HepG2 (cell line): ENCODE data around the gene MT4.

Experiments
- ASH2L ChIP-seq: fragments of 300-600, 200-600 bp; sonication (generic); IDR thresholded peaks from 2 replicates; pipeline ENCODE4 v1.7.0; 2017; ENCODE audit warnings: low read depth, mild to moderate bottlenecking, moderate library complexity, mixed read lengths, low read length; ENCODE audit not compliant: insufficient read length
- MBNL3 ChIP-seq: fragments of 250-450 bp; sonication (Bioruptor Pico); conservative IDR thresholded peaks from 2 replicates; pipeline ENCODE4 v1.8.0; 2022; ENCODE audit warnings: mild to moderate bottlenecking, inconsistent platforms
- RBM39 ChIP-seq: fragments of 200-400 bp; formaldehyde crosslinking; IDR thresholded peaks from one replicate; pipeline ENCODE4 v1.6.1; 2018; ENCODE audit warnings: antibody characterized with exemption, mild to moderate bottlenecking, low read depth, low read length; ENCODE audit not compliant: poor library complexity, severe bottlenecking
- ZNF232 ChIP-seq: sonication (generic); formaldehyde crosslinking; IDR thresholded peaks from 2 replicates; pipeline ENCODE4 v1.4.0; 2020; ENCODE audit warnings: missing genetic modification reagents, borderline replicate concordance
- ZNF280D ChIP-seq: sonication (generic); formaldehyde crosslinking; IDR thresholded peaks from 2 replicates; pipeline ENCODE4 v1.5.1; 2020; ENCODE audit warnings: mild to moderate bottlenecking, missing genetic modification reagents
- ZNF546 ChIP-seq: sonication (generic); formaldehyde crosslinking; conservative IDR thresholded peaks from 2 replicates; pipeline ENCODE4 v1.8.1; 2023; ENCODE audit warnings: mild to moderate bottlenecking, missing genetic modification reagents

GRCh38 chr16:56517206-56517605 is 47.7 kb upstream of the MT4 start:
- TF ChIP-seq ZNF232 (CRISPR knock-in tag) (no peak), MBNL3 (CRISPR knock-in tag) (no peak), RBM39 (no peak), ZNF546 (CRISPR knock-in tag) (no peak), ZNF280D (no peak), ASH2L (no peak)
